GM12865 (cell line): ENCODE measurements around the gene KLHDC10.
"Not testable (repeated sequence)": the region's sequence is repeated elsewhere in the genome, so short reads cannot be mapped to it uniquely, and the experiment has no call there.

Experiments used
- DNase-seq: peaks from one replicate; pipeline ENCODE4 v3.0.0; 2010; ENCODE audit warnings: low read depth
- H3K4me3 ChIP-seq: 2 replicates; pipeline ENCODE4 v1.5.1; 2011; ENCODE audit warnings: mild to moderate bottlenecking, low read depth, low read length, control low read depth
- CTCF ChIP-seq: IDR thresholded peaks from 2 replicates; pipeline ENCODE4 v1.5.1; 2011; ENCODE audit warnings: low read length, control low read depth, low read depth, inconsistent platforms; ENCODE audit not compliant: insufficient read depth; ENCODE audit errors: missing control alignments

KLHDC10 gene

GRCh38 chr7:130181263-130181605 lies 110.9 kb downstream of the KLHDC10 start:
- H3K4me3 ChIP-seq, result no peak overlapping the region
- TF ChIP-seq CTCF, result no peak

GRCh38 chr7:130182990-130183389 lies 112.7 kb downstream of the KLHDC10 start:
- H3K4me3 ChIP-seq, result no peak overlapping the region
- TF ChIP-seq CTCF, result no peak
- DNase-seq, result peak; percentile 58

More at GRCh38 chr7:130181263-130181605, 110.9 kb downstream of the KLHDC10 start:
- no peak for DNase-seq

- not testable (repeated sequence) for H3K4me3 ChIP-seq, DNase-seq
Measured at GRCh38 chr7:130184349-130184748, 114.0 kb downstream of the KLHDC10 start.
